ENCODE results near the gene GNG12.

Gene GNG12

GRCh38 chr1:67840449-67840848, 7.2 kb upstream of the GNG12 start:
- DNase-seq (ENCODE audit: low read depth), result no peak

- no peak for DNase-seq (ENCODE audit: low read depth)
Observed at GRCh38 chr1:67839826-67840225, 6.6 kb upstream of the GNG12 start.

- no peak for DNase-seq (ENCODE audit: low read depth)
Observed at GRCh38 chr1:67838180-67838910, 5.1 kb upstream of the GNG12 start.

- DNase-seq (ENCODE audit: low read depth), result no peak
Observed at GRCh38 chr1:67836769-67837168, 3.5 kb upstream of the GNG12 start.

- no peak for DNase-seq (ENCODE audit: low read depth)
Observed at GRCh38 chr1:67835663-67836452, 2.6 kb upstream of the GNG12 start.

- DNase-seq (ENCODE audit: low read depth), result no peak
Observed at GRCh38 chr1:67834246-67834877, 1.1 kb upstream of the GNG12 start.

- no peak for DNase-seq (ENCODE audit: low read depth)
Observed at GRCh38 chr1:67833602-67833940, 304 bp upstream of the GNG12 start.

GRCh38 chr1:67831850-67832513, 1.3 kb downstream of the GNG12 start:
- DNase-seq (ENCODE audit: low read depth), result no peak

GRCh38 chr1:67830928-67831830, 2.1 kb downstream of the GNG12 start:
- no peak for DNase-seq (ENCODE audit: low read depth)

GRCh38 chr1:67830226-67830625, 3.0 kb downstream of the GNG12 start:
- DNase-seq (ENCODE audit: low read depth), result no peak

- no peak for DNase-seq (ENCODE audit: low read depth)
Observed at GRCh38 chr1:67827688-67828087, 5.6 kb downstream of the GNG12 start.

- no peak for DNase-seq (ENCODE audit: low read depth)
Observed at GRCh38 chr1:67825591-67825990, 7.7 kb downstream of the GNG12 start.

GRCh38 chr1:67824766-67825165, 8.5 kb downstream of the GNG12 start:
- no peak for DNase-seq (ENCODE audit: low read depth)

- no peak for DNase-seq (ENCODE audit: low read depth)
Observed at GRCh38 chr1:67823615-67824014, 9.7 kb downstream of the GNG12 start.

GRCh38 chr1:67821263-67821662, 12.0 kb downstream of the GNG12 start:
- no peak for DNase-seq (ENCODE audit: low read depth)

GRCh38 chr1:67818725-67819301, 14.5 kb downstream of the GNG12 start:
- no peak for DNase-seq (ENCODE audit: low read depth)

- DNase-seq (ENCODE audit: low read depth), result no peak
Observed at GRCh38 chr1:67818162-67818561, 15.1 kb downstream of the GNG12 start.

- no peak for DNase-seq (ENCODE audit: low read depth)
Observed at GRCh38 chr1:67817319-67817718, 15.9 kb downstream of the GNG12 start.

- DNase-seq (ENCODE audit: low read depth), result no peak
Observed at GRCh38 chr1:67816506-67816905, 16.8 kb downstream of the GNG12 start.

GRCh38 chr1:67816095-67816475, 17.2 kb downstream of the GNG12 start:
- no peak for DNase-seq (ENCODE audit: low read depth)

Measured in activated T-cell treated with anti-CD3 and anti-CD28 coated beads for 24 hours (primary cell).